ENCODE data around the gene EEF1AKMT3. TPM values are rescaled to one million over a fixed set of nuclear protein-coding genes. Genes with fewer than 3 reads are reported as not detected.
A peak's percentile ranks its signal among the peaks of the same experiment; 100 is the strongest.

The EEF1AKMT3 gene
- total and polyA plus RNA-seq, 9 of the 15 experiments (the other 6 are each of a cell fraction or from before 2014, with no cell fraction given) = 4.1 to 17.2 (median 7.9) TPM

DNA sequence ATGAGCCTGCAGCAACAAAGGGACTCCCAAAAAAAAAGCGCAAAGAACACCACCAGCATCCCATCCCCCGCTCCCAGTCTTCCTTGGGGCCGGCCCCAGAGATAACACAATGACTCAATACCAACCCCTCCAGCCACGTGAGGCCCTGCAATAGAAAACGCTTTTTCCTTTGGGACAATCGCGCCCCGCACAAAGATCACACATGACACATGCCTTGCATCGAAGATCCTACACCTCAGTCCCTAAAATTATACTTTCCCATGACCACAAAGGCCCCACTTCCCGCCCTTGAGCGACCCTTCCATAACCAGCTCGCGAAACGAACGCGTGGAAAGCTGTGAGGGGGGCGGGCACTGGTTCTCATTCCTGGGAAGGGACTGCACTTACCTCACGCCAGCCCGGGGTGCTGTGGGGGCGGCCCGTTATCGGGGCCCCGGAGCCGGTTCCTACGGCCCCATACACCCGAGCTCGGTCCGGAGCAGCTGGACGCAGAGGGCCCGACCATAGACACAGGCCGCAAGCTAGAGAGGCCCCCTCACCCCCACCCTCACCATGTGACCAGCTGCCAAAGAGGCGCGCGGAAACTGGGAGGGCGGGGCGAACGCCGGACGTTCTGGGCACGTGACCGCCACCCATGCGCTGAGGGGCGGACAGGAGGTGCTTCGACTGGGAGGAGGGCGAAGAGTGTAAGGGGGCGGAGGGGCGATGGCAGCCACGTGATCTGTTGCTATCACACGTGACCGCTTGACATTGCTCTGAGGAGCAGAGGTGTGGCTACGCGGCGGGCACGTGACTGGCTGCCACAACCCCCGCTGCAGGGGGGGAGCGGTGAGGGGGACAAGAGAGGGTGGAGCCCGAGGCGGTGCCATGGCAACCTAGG is 20.4 kb upstream of the EEF1AKMT3 start, which contains the start of gene CDK4 (continued):
- TF ChIP-seq, protein P1, sequence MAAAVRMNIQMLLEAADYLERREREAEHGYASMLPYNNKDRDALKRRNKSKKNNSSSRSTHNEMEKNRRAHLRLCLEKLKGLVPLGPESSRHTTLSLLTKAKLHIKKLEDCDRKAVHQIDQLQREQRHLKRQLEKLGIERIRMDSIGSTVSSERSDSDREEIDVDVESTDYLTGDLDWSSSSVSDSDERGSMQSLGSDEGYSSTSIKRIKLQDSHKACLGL (CRISPR knock-in tag; IDR thresholded peaks at IDR 0.05; ENCODE audit: borderline replicate concordance, poor library complexity, severe bottlenecking) = peak; percentile 23
- TF ChIP-seq ZNF644 (tag; IDR thresholded peaks at IDR 0.05; ENCODE audit: low read depth) (peak; percentile 75; the same call in 1 of the 2 replicates), SMARCB1 (IDR thresholded peaks at IDR 0.05; ENCODE audit: insufficient read length, low read depth) (no peak), ZFX (CRISPR knock-in tag; IDR thresholded peaks at IDR 0.05) (peak; percentile 99), RBFOX2 (IDR thresholded peaks at IDR 0.05; ENCODE audit: low read depth, low read length) (peak; percentile 99), ZFP1 (CRISPR knock-in tag; IDR thresholded peaks at IDR 0.05) (no peak), ZNF274 (IDR thresholded peaks at IDR 0.05; ENCODE audit: borderline replicate concordance, low read depth, low read length) (no peak), EZH2 (IDR thresholded peaks at IDR 0.05; ENCODE audit: borderline replicate concordance, low read depth, low read length) (no peak), FOXK1 (CRISPR knock-in tag; IDR thresholded peaks at IDR 0.05; ENCODE audit: borderline replicate concordance) (no peak; the same call in 1 of the 2 replicates)
- TF ChIP-seq, protein P2, sequence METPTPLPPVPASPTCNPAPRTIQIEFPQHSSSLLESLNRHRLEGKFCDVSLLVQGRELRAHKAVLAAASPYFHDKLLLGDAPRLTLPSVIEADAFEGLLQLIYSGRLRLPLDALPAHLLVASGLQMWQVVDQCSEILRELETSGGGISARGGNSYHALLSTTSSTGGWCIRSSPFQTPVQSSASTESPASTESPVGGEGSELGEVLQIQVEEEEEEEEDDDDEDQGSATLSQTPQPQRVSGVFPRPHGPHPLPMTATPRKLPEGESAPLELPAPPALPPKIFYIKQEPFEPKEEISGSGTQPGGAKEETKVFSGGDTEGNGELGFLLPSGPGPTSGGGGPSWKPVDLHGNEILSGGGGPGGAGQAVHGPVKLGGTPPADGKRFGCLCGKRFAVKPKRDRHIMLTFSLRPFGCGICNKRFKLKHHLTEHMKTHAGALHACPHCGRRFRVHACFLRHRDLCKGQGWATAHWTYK (CRISPR knock-in tag; IDR thresholded peaks at IDR 0.05) = peak; percentile 13; the same call in 1 of the 2 replicates

Measured in K562 (cell line).